Measurements from ENCODE around the gene RFTN1. TPM values are rescaled to one million over a fixed set of nuclear protein-coding genes. Genes with fewer than 3 reads are reported as not detected.

The RFTN1 gene
- total RNA-seq, 1 donor from 2014 or later, result 41.8 TPM

DNA sequence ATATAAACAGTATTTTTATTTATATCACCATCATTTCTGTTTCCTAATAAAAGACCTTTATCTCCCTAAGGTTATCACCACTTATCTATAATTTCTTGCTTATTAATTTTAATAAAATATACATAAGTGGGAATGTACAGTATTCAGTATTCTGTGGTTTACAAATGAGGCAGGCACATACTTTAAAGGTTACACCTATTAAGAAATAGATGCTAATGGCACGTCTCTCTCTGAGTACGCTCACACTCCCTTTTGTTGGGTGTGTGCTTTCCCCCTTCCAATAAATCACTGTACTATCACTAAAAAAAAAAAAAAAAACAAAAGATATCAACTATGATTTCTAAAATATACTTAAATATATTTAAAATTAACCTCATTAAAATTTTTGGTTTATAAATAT, 239.6 kb downstream of the RFTN1 start:
- peaks cover 6% of the 10 kb centered on the region for H3K4me1 Mint-ChIP-seq (ENCODE audit: unreplicated experiment)
- no peak for TF ChIP-seq CTCF (IDR thresholded peaks at IDR 0.05; ENCODE audit: unreplicated experiment)
- H3K36me3 Mint-ChIP-seq (ENCODE audit: low read depth, unreplicated experiment), result peaks cover 5% of the 10 kb centered on the region
- no peaks in the 10 kb centered on the region for H3K27me3 Mint-ChIP-seq (ENCODE audit: unreplicated experiment)
- no peak overlapping the region for H3K4me3 Mint-ChIP-seq (ENCODE audit: unreplicated experiment)
- H3K27ac Mint-ChIP-seq (ENCODE audit: unreplicated experiment), result no peak overlapping the region
- no peaks in the 10 kb centered on the region for H3K9me3 Mint-ChIP-seq (ENCODE audit: unreplicated experiment)
- DNase-seq (ENCODE audit: low spot score), result no peak

DNA sequence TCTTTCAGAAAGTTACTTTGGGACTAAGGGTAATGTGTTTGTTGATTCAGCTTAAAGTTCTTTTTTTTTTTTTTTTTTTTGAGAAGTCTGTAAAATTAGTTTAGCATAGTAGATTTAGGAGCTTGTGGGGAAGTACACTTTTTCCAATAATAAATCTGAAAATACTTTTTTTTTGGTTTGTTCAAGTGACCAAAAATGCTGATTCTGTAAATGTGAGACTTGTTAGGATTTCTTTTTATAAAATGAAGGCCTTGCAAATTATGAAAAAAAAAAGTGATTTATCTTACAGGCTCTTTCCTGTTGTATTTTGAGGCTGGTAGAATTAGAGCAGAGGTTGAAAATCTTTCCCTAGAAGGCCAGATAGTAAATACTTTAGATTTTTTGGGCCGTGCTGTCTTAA, 240.9 kb downstream of the RFTN1 start:
- peaks cover 5% of the 10 kb centered on the region for H3K36me3 Mint-ChIP-seq (ENCODE audit: low read depth, unreplicated experiment)
- H3K9me3 Mint-ChIP-seq (ENCODE audit: unreplicated experiment), result no peaks in the 10 kb centered on the region
- no peak overlapping the region for H3K27ac Mint-ChIP-seq (ENCODE audit: unreplicated experiment)
- TF ChIP-seq CTCF (IDR thresholded peaks at IDR 0.05; ENCODE audit: unreplicated experiment), result no peak
- H3K4me3 Mint-ChIP-seq (ENCODE audit: unreplicated experiment), result no peak overlapping the region
- peaks cover 4% of the 10 kb centered on the region for H3K4me1 Mint-ChIP-seq (ENCODE audit: unreplicated experiment)
- no peaks in the 10 kb centered on the region for H3K27me3 Mint-ChIP-seq (ENCODE audit: unreplicated experiment)
- no peak for DNase-seq (ENCODE audit: low spot score)

- H3K4me3 Mint-ChIP-seq (ENCODE audit: unreplicated experiment), result no peak overlapping the region
- peaks cover 5% of the 10 kb centered on the region for H3K36me3 Mint-ChIP-seq (ENCODE audit: low read depth, unreplicated experiment)
- H3K9me3 Mint-ChIP-seq (ENCODE audit: unreplicated experiment), result no peaks in the 10 kb centered on the region
- H3K27ac Mint-ChIP-seq (ENCODE audit: unreplicated experiment), result no peak overlapping the region
- no peak for TF ChIP-seq CTCF (IDR thresholded peaks at IDR 0.05; ENCODE audit: unreplicated experiment)
- no peaks in the 10 kb centered on the region for H3K27me3 Mint-ChIP-seq (ENCODE audit: unreplicated experiment)
- DNase-seq (ENCODE audit: low spot score), result no peak
- peaks cover 9% of the 10 kb centered on the region for H3K4me1 Mint-ChIP-seq (ENCODE audit: unreplicated experiment)
Observed at GRCh38 chr3:16270855-16271254, 242.6 kb downstream of the RFTN1 start.

DNA sequence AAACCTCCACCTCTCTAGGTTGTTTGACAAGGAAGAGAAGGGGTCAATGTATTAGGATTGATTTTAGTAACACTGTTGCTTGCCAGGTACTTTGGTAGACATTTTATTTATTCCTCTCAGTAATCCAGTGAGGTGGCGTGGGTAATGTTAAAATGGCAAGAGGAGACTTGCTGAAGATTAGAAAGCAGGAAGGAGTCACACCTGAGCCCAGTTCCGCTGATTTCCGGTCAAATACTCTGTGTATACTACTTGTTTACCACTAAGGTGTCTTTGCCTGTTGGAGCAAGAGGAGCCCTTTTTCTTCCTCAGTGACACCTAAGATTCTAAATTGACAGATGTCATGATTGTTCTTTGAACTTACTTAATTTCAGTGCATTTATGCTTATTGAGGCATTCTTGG, 246.8 kb downstream of the RFTN1 start:
- no peak overlapping the region for H3K4me3 Mint-ChIP-seq (ENCODE audit: unreplicated experiment)
- no peak for TF ChIP-seq CTCF (IDR thresholded peaks at IDR 0.05; ENCODE audit: unreplicated experiment)
- DNase-seq (ENCODE audit: low spot score), result no peak
- peaks cover 3% of the 10 kb centered on the region for H3K36me3 Mint-ChIP-seq (ENCODE audit: low read depth, unreplicated experiment)
- H3K4me1 Mint-ChIP-seq (ENCODE audit: unreplicated experiment), result peaks cover 22% of the 10 kb centered on the region
- no peaks in the 10 kb centered on the region for H3K27me3 Mint-ChIP-seq (ENCODE audit: unreplicated experiment)
- no peaks in the 10 kb centered on the region for H3K9me3 Mint-ChIP-seq (ENCODE audit: unreplicated experiment)
- no peak overlapping the region for H3K27ac Mint-ChIP-seq (ENCODE audit: unreplicated experiment)

Other genes starting within 250 kb of the RFTN1 start
- gene DPH3, start 248.8 kb downstream of the RFTN1 start, total RNA-seq (ENCODE audit: unreplicated experiment), result 33.3 TPM
- gene OXNAD1, start 248.5 kb downstream of the RFTN1 start, total RNA-seq (ENCODE audit: unreplicated experiment), result 10.9 TPM
- 0.33 TPM for gene DAZL, start 91.7 kb upstream of the RFTN1 start, total RNA-seq (ENCODE audit: unreplicated experiment)